Right kidney (tissue), 1 donor: ENCODE data around the gene ITPK1.

Experiments used
- DNase-seq: peaks from one replicate; pipeline ENCODE4 v3.0.0-alpha.2; 2016

ITPK1 gene

GRCh38 chr14:93010522-93011140 lies 105.1 kb downstream of the ITPK1 start:
- DNase-seq = no peak

- DNase-seq = no peak
Observed at GRCh38 chr14:93010130-93010499, 105.6 kb downstream of the ITPK1 start.

GRCh38 chr14:93009471-93010129 lies 106.1 kb downstream of the ITPK1 start:
- DNase-seq = no peak

- DNase-seq = no peak
Observed at GRCh38 chr14:93008381-93008780, 107.3 kb downstream of the ITPK1 start.

- no peak for DNase-seq
Observed at GRCh38 chr14:93007225-93007997, 108.3 kb downstream of the ITPK1 start.

GRCh38 chr14:93006567-93007051 lies 109.1 kb downstream of the ITPK1 start:
- DNase-seq = no peak

GRCh38 chr14:93005838-93006237 lies 109.9 kb downstream of the ITPK1 start:
- no peak for DNase-seq

GRCh38 chr14:93005135-93005813 lies 110.5 kb downstream of the ITPK1 start:
- DNase-seq = no peak

- DNase-seq = no peak
Observed at GRCh38 chr14:93004699-93005082, 111.0 kb downstream of the ITPK1 start.

- DNase-seq = no peak
Observed at GRCh38 chr14:93003945-93004698, 111.6 kb downstream of the ITPK1 start.

- DNase-seq = no peak
Observed at GRCh38 chr14:93002851-93003298, 112.8 kb downstream of the ITPK1 start.

GRCh38 chr14:93002049-93002448 lies 113.7 kb downstream of the ITPK1 start:
- DNase-seq = no peak

- no peak for DNase-seq
Observed at GRCh38 chr14:92998946-92999345, 116.8 kb downstream of the ITPK1 start.

GRCh38 chr14:92997343-92998061 lies 118.2 kb downstream of the ITPK1 start:
- DNase-seq = no peak

GRCh38 chr14:92995620-92996019 lies 120.1 kb downstream of the ITPK1 start:
- no peak for DNase-seq

- no peak for DNase-seq
Observed at GRCh38 chr14:92994942-92995341, 120.8 kb downstream of the ITPK1 start.

GRCh38 chr14:92994131-92994676 lies 121.5 kb downstream of the ITPK1 start:
- no peak for DNase-seq

- DNase-seq = no peak
Observed at GRCh38 chr14:92993302-92993701, 122.4 kb downstream of the ITPK1 start.

GRCh38 chr14:92991536-92991935 lies 124.2 kb downstream of the ITPK1 start:
- DNase-seq = no peak

GRCh38 chr14:92990456-92991430 lies 125.0 kb downstream of the ITPK1 start:
- DNase-seq = no peak
